ENCODE measurements around the gene RBFA.
A peak's percentile ranks its signal among the peaks of the same experiment; 100 is the strongest.
"Not testable (repeated sequence)": the region's sequence is repeated elsewhere in the genome, so short reads cannot be mapped to it uniquely, and the experiment has no call there.

Gene RBFA

DNA sequence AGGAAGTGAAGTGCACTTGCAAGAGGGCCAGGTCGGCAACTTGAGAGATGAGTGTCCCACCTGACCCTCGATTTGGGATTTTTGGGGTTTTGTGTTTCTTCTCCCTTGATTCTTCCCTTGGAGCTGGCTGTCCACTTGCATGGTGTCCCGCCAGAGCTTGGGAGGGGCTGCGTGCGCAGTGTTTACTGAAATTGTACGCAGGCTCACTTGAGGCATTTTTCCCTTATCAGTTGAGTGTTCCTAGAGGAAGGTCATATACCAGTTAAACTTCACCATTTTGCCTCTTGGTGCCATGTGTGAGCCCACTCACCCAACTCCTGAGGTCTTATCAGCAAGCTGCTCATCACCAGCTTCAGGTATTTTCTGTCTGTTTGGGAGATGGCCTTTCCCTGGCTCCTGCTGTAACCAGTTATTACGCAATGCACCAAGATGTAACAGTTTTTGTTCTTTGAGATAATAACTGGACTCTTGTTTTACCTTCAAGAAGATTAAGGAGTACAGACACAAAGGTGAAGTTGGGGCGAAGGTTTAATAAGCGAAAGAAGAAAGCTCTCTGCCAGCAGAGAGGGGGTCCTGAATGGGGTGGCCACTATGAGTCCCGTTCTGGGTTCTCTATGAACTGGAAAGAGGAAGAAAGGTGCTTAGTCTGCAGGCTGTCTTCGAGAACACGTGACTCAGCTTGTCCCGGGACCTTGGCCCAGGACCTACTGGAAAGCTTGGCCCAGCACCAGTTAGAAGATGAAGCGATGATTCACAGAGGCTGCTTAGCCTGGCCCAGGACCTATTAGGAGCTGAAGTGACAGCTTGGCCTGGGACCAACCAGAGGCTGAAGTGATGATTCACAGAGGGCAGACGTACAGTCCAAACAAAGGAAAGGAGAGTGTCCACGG is 24.3 kb upstream of the RBFA start:
- DNase-seq (ENCODE audit: low spot score in 2 of 2) (no peak), ATAC-seq (ENCODE audit: low read depth) (no peak)
- no peaks in the 10 kb centered on the region for H3K27me3 Mint-ChIP-seq
- no peak overlapping the region for H3K27ac Mint-ChIP-seq
- H3K36me3 Mint-ChIP-seq, result peaks cover 16% of the 10 kb centered on the region
- peaks cover under 1% of the 10 kb centered on the region for H3K4me1 Mint-ChIP-seq
- no peak overlapping the region for H3K4me3 Mint-ChIP-seq
- H3K9me3 Mint-ChIP-seq, result peaks cover 20% of the 10 kb centered on the region

DNA sequence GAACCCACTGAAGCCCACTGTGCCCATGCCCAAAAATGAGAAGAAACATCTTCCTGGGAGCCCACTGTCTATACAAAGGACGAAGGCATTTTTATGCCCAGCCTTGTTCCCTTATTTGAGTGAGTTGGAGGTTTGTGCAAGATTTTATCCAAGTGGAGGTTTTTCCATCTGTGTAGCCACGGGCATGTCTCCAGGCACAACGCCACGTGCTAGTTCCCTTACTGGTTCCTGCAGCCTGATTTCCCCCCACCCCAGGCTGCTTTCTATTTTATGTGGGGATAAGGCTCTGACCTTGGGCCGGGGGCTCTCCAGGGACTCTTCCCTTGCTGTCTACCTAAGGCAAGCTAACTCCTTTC is 23.7 kb upstream of the RBFA start:
- H3K27ac Mint-ChIP-seq, result no peak overlapping the region
- no peaks in the 10 kb centered on the region for H3K27me3 Mint-ChIP-seq
- H3K9me3 Mint-ChIP-seq, result peaks cover 20% of the 10 kb centered on the region
- H3K4me1 Mint-ChIP-seq, result no peaks in the 10 kb centered on the region
- DNase-seq (ENCODE audit: low spot score in 2 of 2) (no peak), ATAC-seq (ENCODE audit: low read depth) (no peak)
- peaks cover 16% of the 10 kb centered on the region for H3K36me3 Mint-ChIP-seq
- no peak overlapping the region for H3K4me3 Mint-ChIP-seq

GRCh38 chr18:80011496-80012137 is 22.6 kb upstream of the RBFA start:
- not testable (repeated sequence) for H3K27ac Mint-ChIP-seq; DNase-seq (ENCODE audit: low spot score in 2 of 2); H3K27me3 Mint-ChIP-seq; H3K4me3 Mint-ChIP-seq; ATAC-seq (ENCODE audit: low read depth); H3K4me1 Mint-ChIP-seq
- H3K9me3 Mint-ChIP-seq, result peaks cover 18% of the 10 kb centered on the region
- peaks cover 16% of the 10 kb centered on the region for H3K36me3 Mint-ChIP-seq

DNA sequence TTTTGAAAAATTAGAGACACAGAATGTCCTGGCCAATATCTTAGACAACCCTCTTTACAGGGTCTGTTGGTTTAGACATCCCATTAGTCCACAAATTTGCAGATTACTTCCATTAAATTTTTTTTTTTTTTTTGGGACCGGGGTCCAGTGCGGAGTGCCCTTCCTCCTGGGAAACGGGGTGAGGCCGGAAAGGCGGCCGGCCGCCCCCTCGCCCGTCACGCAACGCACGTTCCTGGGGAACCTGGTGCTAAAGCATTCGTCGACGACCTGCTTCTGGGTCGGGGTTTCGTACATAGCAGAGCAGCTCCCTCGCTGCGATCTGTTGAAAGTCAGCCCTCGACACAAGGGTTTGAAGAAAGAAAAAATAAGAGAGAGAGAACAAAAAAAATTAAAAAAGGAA is 21.5 kb upstream of the RBFA start:
- H3K27ac Mint-ChIP-seq, result no peak overlapping the region
- ATAC-seq (ENCODE audit: low read depth) (no peak), DNase-seq (ENCODE audit: low spot score in 2 of 2) (no peak)
- H3K9me3 Mint-ChIP-seq, result peaks cover 15% of the 10 kb centered on the region
- H3K4me1 Mint-ChIP-seq, result no peaks in the 10 kb centered on the region
- no peaks in the 10 kb centered on the region for H3K27me3 Mint-ChIP-seq
- H3K36me3 Mint-ChIP-seq, result peaks cover 14% of the 10 kb centered on the region
- H3K4me3 Mint-ChIP-seq, result no peak overlapping the region

DNA sequence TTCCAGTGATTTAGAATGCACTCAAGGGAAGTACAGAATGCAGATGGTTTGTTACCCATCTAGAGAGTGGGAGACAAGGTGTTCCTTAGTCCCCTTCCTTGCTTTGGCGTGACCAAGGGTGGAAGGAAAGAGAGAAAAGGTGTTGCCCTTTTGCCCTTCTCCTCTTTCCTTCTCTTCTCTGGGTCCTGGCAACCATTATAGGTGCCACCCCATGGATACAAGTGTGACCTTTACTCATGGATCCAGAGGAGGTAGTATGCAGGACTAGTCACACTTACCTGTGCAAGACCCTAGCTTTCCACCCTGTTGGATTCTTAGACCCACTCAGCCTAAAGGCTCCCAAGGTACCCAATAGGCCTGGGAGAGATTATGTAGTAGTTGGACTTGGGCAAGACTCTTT is 11.6 kb upstream of the RBFA start:
- DNase-seq (ENCODE audit: low spot score in 2 of 2), result peak; percentile 14 to 17
- Mint-ChIP-seq H3K4me3 (no peak overlapping the region), H3K27me3 (no peaks in the 10 kb centered on the region), H3K4me1 (no peaks in the 10 kb centered on the region), H3K36me3 (peaks cover 25% of the 10 kb centered on the region), H3K27ac (no peak overlapping the region), H3K9me3 (peaks cover 16% of the 10 kb centered on the region)
- no peak for ATAC-seq (ENCODE audit: low read depth)

GRCh38 chr18:80023173-80023572 is 11.1 kb upstream of the RBFA start:
- H3K36me3 Mint-ChIP-seq, result peaks cover 23% of the 10 kb centered on the region
- no peaks in the 10 kb centered on the region for H3K27me3 Mint-ChIP-seq
- H3K27ac Mint-ChIP-seq, result no peak overlapping the region
- H3K9me3 Mint-ChIP-seq, result peaks cover 16% of the 10 kb centered on the region
- H3K4me1 Mint-ChIP-seq, result no peaks in the 10 kb centered on the region
- ATAC-seq (ENCODE audit: low read depth), result no peak
- DNase-seq (ENCODE audit: low spot score in 2 of 2), result no peak
- no peak overlapping the region for H3K4me3 Mint-ChIP-seq

DNA sequence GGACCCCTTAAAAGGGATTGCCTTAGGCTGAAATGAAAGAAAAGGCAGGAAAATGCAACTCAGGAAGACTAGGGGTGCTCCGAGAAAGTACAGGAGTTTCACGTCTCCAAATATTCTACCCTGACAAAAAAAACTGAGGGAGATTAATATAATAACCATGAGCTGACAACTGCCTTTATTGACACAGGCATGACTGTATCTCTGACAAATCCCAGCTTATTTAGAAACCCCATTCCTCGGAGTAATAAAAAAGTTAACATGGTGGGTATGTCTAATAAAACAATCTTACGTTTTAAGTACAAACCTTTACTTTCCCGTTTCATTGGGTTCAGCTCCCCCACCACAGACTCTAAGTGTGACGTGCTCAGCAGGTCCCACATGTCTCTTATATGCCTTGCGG is 7.9 kb upstream of the RBFA start:
- H3K36me3 Mint-ChIP-seq, result peaks cover 25% of the 10 kb centered on the region

DNA sequence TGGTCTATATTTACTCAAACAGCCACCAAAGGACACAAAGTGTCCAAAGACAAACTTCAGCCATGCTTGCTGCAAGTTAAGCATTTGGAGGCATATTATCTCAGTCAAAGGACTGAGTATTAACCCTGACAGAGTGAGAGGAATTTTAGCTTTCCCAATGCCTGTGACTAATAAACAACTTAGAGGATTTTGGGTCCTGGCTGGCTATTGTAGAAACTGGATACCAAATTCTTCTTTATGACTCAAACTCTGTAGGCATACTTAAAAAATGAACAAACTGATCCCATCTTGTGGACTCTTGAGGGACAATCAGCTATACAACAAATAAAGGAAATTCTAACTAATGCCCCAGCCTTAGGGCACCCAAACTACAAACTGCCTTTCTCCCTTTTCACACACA is 6.5 kb upstream of the RBFA start:
- not testable (repeated sequence) for H3K4me1 Mint-ChIP-seq; H3K27ac Mint-ChIP-seq; H3K27me3 Mint-ChIP-seq; H3K4me3 Mint-ChIP-seq; DNase-seq (ENCODE audit: low spot score in 2 of 2); ATAC-seq (ENCODE audit: low read depth)
- H3K36me3 Mint-ChIP-seq, result peaks cover 25% of the 10 kb centered on the region
- peaks cover 12% of the 10 kb centered on the region for H3K9me3 Mint-ChIP-seq

More for the DNA sequence above, 7.9 kb upstream of the RBFA start:
- no peaks in the 10 kb centered on the region for H3K4me1 Mint-ChIP-seq
- no peak overlapping the region for H3K27ac Mint-ChIP-seq
- no peaks in the 10 kb centered on the region for H3K27me3 Mint-ChIP-seq
- DNase-seq (ENCODE audit: low spot score in 2 of 2) (no peak), ATAC-seq (ENCODE audit: low read depth) (no peak)
- no peak overlapping the region for H3K4me3 Mint-ChIP-seq
- H3K9me3 Mint-ChIP-seq, result peaks cover 12% of the 10 kb centered on the region

DNA sequence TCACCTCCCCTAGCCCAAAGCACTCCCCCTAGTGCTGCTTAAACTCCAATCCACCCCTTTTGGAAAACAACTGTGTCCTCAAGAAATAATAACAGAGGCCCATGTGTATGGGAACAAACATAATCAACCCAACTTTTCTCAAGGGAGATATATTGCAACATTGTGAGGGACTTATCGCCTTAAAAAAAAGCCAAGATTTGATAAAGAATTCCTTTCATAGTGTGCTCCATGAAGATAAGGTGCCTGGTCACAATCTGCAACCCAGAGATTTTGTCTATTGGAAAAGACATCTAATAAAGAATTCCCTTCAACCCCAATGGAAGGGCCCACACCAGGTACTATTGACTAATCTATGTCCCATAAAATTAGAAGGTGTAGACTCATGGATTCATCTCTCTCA is 4.5 kb upstream of the RBFA start:
- DNase-seq (ENCODE audit: low spot score in 2 of 2) (no peak), ATAC-seq (ENCODE audit: low read depth) (no peak)
- H3K9me3 Mint-ChIP-seq, result peaks cover 10% of the 10 kb centered on the region
- H3K27ac Mint-ChIP-seq, result no peak overlapping the region
- H3K36me3 Mint-ChIP-seq, result peaks cover 24% of the 10 kb centered on the region
- no peak overlapping the region for H3K4me3 Mint-ChIP-seq
- H3K27me3 Mint-ChIP-seq, result no peaks in the 10 kb centered on the region
- H3K4me1 Mint-ChIP-seq, result peaks cover 6% of the 10 kb centered on the region

DNA sequence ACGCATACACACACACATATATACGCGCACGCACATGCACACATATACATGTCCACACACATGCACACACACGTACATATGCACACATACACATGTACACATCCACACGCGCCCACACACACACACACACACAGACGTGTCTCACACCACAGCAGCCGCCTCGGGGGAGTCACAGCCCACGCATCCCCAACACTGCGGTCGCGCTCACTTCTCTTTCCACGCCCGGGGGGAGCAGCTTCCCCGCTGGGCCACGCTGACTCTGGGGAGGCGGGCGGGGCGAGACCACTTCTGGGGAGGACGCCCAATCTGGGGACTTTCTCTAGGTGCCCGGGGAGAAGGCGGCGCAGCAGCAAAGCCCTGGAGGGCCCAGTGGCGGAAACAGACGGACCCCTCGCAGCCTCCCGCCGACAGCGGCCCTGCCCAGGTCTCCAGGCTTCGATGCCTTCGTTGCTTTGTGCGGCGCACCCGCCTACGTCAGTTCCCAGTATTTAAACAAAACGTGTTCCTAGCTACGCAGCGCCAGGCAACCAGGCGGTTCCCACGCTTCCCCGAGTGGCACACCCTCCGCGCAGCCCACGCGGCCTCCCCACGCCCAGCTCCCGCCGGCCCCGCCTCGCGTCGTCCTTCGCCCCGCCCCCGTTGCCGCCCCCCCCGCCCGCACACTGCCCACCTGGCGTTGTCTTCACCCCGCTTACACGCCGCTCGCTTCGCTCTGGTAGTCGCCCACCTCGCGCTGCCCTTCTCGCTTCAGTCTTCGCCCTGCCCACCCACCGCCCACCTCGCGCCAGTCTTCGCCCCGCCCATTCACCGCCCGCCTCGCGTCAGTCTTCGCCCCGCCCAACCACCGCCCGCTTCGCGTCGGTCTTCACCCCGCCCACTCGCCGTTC is 810 bp upstream of the RBFA start:
- no peaks in the 10 kb centered on the region for H3K27me3 Mint-ChIP-seq
- ATAC-seq (ENCODE audit: low read depth), result peak; percentile 64
- H3K36me3 Mint-ChIP-seq, result peaks cover 16% of the 10 kb centered on the region
- peak overlapping the region; percentile 85 for H3K4me3 Mint-ChIP-seq
- peak overlapping the region; percentile 92 for H3K27ac Mint-ChIP-seq
- H3K4me1 Mint-ChIP-seq, result peaks cover 22% of the 10 kb centered on the region
- DNase-seq (ENCODE audit: low spot score in 2 of 2), result peak; percentile 84 to 86
- H3K9me3 Mint-ChIP-seq, result peaks cover 3% of the 10 kb centered on the region

- Mint-ChIP-seq H3K4me1 (peaks cover 24% of the 10 kb centered on the region), H3K36me3 (peaks cover 19% of the 10 kb centered on the region), H3K27me3 (no peaks in the 10 kb centered on the region), H3K4me3 (peak overlapping the region; percentile 85), H3K27ac (peak overlapping the region; percentile 92), H3K9me3 (peaks cover 1% of the 10 kb centered on the region)
- ATAC-seq (ENCODE audit: low read depth) (no peak), DNase-seq (ENCODE audit: low spot score in 2 of 2) (no peak)
These were observed 695 bp downstream of the RBFA start for GRCh38 chr18:80034852-80035406.

GRCh38 chr18:80035997-80036396 is 1.8 kb downstream of the RBFA start:
- no peak for DNase-seq (ENCODE audit: low spot score in 2 of 2)
- peaks cover 1% of the 10 kb centered on the region for H3K9me3 Mint-ChIP-seq
- H3K27me3 Mint-ChIP-seq, result no peaks in the 10 kb centered on the region

GRCh38 chr18:80037300-80037699 is 3.1 kb downstream of the RBFA start:
- no peak overlapping the region for H3K4me3 Mint-ChIP-seq
- peaks cover 1% of the 10 kb centered on the region for H3K9me3 Mint-ChIP-seq
- H3K36me3 Mint-ChIP-seq, result peaks cover 26% of the 10 kb centered on the region
- DNase-seq (ENCODE audit: low spot score in 2 of 2) (no peak), ATAC-seq (ENCODE audit: low read depth) (no peak)
- no peaks in the 10 kb centered on the region for H3K27me3 Mint-ChIP-seq
- H3K27ac Mint-ChIP-seq, result no peak overlapping the region
- H3K4me1 Mint-ChIP-seq, result peaks cover 24% of the 10 kb centered on the region

More at GRCh38 chr18:80035997-80036396, 1.8 kb downstream of the RBFA start:
- ATAC-seq (ENCODE audit: low read depth), result no peak
- peak overlapping the region; percentile 21 for H3K4me3 Mint-ChIP-seq
- no peak overlapping the region for H3K27ac Mint-ChIP-seq
- H3K36me3 Mint-ChIP-seq, result peaks cover 20% of the 10 kb centered on the region
- H3K4me1 Mint-ChIP-seq, result peaks cover 24% of the 10 kb centered on the region

Data from memory B cell (primary cell).